ENCODE measurements around the gene LRRC46.

DNA sequence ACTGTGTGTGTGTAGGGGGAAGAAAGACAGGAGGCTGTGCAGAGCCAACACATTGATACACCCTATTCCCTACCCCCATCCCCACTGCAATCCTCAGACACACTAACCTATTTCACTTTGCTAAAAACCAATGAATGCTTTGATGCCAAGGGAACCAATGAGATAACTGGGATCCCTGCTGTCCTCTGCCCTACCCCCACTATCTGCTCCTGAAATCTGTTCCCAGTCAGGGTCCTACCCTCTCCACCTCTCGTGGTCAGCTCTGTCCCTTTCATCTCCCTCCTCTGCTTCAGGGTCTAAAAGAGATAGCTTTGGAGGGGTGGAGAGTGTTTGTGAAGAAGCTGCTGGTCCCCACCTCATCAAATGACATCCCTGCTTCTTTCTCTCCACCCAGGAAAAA is 38.6 kb downstream of the LRRC46 start:
- TF ChIP-seq, protein P1, sequence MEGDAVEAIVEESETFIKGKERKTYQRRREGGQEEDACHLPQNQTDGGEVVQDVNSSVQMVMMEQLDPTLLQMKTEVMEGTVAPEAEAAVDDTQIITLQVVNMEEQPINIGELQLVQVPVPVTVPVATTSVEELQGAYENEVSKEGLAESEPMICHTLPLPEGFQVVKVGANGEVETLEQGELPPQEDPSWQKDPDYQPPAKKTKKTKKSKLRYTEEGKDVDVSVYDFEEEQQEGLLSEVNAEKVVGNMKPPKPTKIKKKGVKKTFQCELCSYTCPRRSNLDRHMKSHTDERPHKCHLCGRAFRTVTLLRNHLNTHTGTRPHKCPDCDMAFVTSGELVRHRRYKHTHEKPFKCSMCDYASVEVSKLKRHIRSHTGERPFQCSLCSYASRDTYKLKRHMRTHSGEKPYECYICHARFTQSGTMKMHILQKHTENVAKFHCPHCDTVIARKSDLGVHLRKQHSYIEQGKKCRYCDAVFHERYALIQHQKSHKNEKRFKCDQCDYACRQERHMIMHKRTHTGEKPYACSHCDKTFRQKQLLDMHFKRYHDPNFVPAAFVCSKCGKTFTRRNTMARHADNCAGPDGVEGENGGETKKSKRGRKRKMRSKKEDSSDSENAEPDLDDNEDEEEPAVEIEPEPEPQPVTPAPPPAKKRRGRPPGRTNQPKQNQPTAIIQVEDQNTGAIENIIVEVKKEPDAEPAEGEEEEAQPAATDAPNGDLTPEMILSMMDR (IDR thresholded peaks at IDR 0.05 in 4 of 5, conservative IDR thresholded peaks at IDR 0.05 in 1 of 5): no peak
- no peak for TF ChIP-seq POLR2A (IDR thresholded peaks at IDR 0.05)
